Ovary (tissue), 9 donors: ENCODE data around the gene AGXT2. TPM values are rescaled to one million over a fixed set of nuclear protein-coding genes. Genes with fewer than 3 reads are reported as not detected.
"Not testable (repeated sequence)": the region's sequence is repeated elsewhere in the genome, so short reads cannot be mapped to it uniquely, and the experiment has no call there.

ENCODE experiments used
- DNase-seq, 5 donors: peaks; one replicate each; pipeline ENCODE4 v3.0.0-alpha.2; 2019 to 2020
- H3K27ac ChIP-seq, 2 donors: fragments of 200-600 bp; one replicate each; pipeline versions ENCODE4 v1.5.1 to v1.8.0; 2019 to 2022
- H3K27me3 ChIP-seq: fragments of 200-600 bp; one replicate; pipeline ENCODE4 v1.8.0; 2022
- H3K36me3 ChIP-seq: fragments of 200-600 bp; sonication (generic); one replicate; pipeline ENCODE4 v1.5.1; 2019
- H3K4me1 ChIP-seq: one replicate; pipeline ENCODE4 v1.8.1; 2013; ENCODE audit warnings: mild to moderate bottlenecking, moderate library complexity; ENCODE audit not compliant: insufficient read depth
- H3K4me3 ChIP-seq: fragments of 200-600 bp; sonication (generic); one replicate; pipeline ENCODE4 v1.5.1; 2017
- H3K9me3 ChIP-seq, 2 donors: fragments of 200-600 bp in 1 of 2; sonication (generic) in 1 of 2; one replicate each; pipeline versions ENCODE4 v1.5.1 to v1.8.1; 2013 to 2019; ENCODE audit warnings: mild to moderate bottlenecking in 1 of 2, moderate library complexity in 1 of 2
- CTCF ChIP-seq, 3 donors: fragments of 450-650 bp in 2 of 3; fragments of 200-600 bp in 1 of 3; IDR thresholded peaks; one replicate each; pipeline versions ENCODE4 v1.5.1 to v1.8.0; 2016 to 2022; ENCODE audit warnings: antibody characterized with exemption in 3 of 3, mild to moderate bottlenecking in 1 of 3
- EP300 ChIP-seq: sonication (generic); formaldehyde crosslinking; IDR thresholded peaks from one replicate; pipeline ENCODE4 v1.6.1; 2017; ENCODE audit warnings: antibody characterized with exemption
- POLR2A ChIP-seq: fragments of 450-650 bp; IDR thresholded peaks from one replicate; pipeline ENCODE4 v1.6.1; 2017; ENCODE audit warnings: antibody characterized with exemption, mild to moderate bottlenecking, moderate library complexity
- WGBS, 3 donors: extraction: QIAGEN DNeasy Blood & Tissue Kit in 1 of 3; methylation state at CpG; one replicate each; pipeline versions ENCODE4 v1.1.5 to v1.1.7; 2013 to 2017; 5-methylcytosine and 5-hydroxymethylcytosine counted together
- intact Hi-C, 4 donors: fragments of 100-400 bp; cut with DNase I; formaldehyde crosslinking; loops; one replicate each; pipeline versions ENCODE4 v1.11.0 to v1.15.1; 2022 to 2023
- polyA plus RNA-seq, 2 donors: library from polyadenylated mRNA; stranded (reverse); fragments of 200-250 nt in 1 of 2; fragments of 350-450 nt in 1 of 2; fragmentation: Illumina TruSeq in 1 of 2; extraction: RNeasy Lipid Tissue Mini Kit (QIAGEN cat#74804) in 1 of 2; gene quantifications; one replicate each; pipeline ENCODE4 v1.2.3, GENCODE V29; 2013 to 2014
- total RNA-seq, 7 donors: library from RNA; depleted of rRNA in 2 of 7; stranded (reverse); fragments of >200 nt in 2 of 7; fragmentation: NEBNext Ultra II Directional in 3 of 7; extraction: Animal tissue kit (Norgen Biotek cat#: 25700) in 3 of 7; gene quantifications; one replicate each; pipeline versions ENCODE4 v1.1.0 to v1.2.4, GENCODE V29; 2016 to 2023
- donor health status: DM: no; HTN: no; CAD: no; lungs with moderate emphysema.
- donor health status: DM: no; HTN: no; CAD: no.
- donor health status: Bipolar disorder and iron deficiency.
- donor health status: DM: yes; HTN: yes; CAD: no.
- donor health status: DM: no; HTN: no; CAD: no.
- donor health status: DM: yes; HTN: yes; CAD: no.

Gene AGXT2
- total and polyA plus RNA-seq, 9 donors = 0.10 to 0.15 TPM; not detected in 7

GRCh38 chr5:34976347-34976746, 71.4 kb downstream of the AGXT2 start:
- intact Hi-C loops = no loop called here
- Histone ChIP-seq H3K4me1 (no peaks in the 10 kb centered on the region), H3K4me3 (no peak overlapping the region), H3K27ac (no peak overlapping the region), H3K9me3 (no peaks in the 10 kb centered on the region), H3K36me3 (no peaks in the 10 kb centered on the region), H3K27me3 (no peaks in the 10 kb centered on the region)
- TF ChIP-seq EP300 = no peak
- TF ChIP-seq CTCF (IDR thresholded peaks at IDR 0.05) = no peak
- no peak for TF ChIP-seq POLR2A
- DNase-seq = no peak
- 80 to 93% (median 83%) methylated on average over 5 of the region's 5 CpGs for WGBS, 3 donors

- intact Hi-C loops = not testable (repeated sequence)
Observed at GRCh38 chr5:34971655-34972054, 76.1 kb downstream of the AGXT2 start.

GRCh38 chr5:34970552-34970951, 77.2 kb downstream of the AGXT2 start:
- WGBS, 3 donors = 56 to 81% (median 74%) methylated on average over 1 of the region's 1 CpG
- TF ChIP-seq CTCF (IDR thresholded peaks at IDR 0.05) = no peak
- no peak for TF ChIP-seq EP300
- no peak for TF ChIP-seq POLR2A
- Histone ChIP-seq H3K4me3 (no peak overlapping the region), H3K36me3 (no peaks in the 10 kb centered on the region), H3K9me3 (no peaks in the 10 kb centered on the region), H3K27ac (no peak overlapping the region), H3K4me1 (no peaks in the 10 kb centered on the region), H3K27me3 (no peaks in the 10 kb centered on the region)
- DNase-seq = no peak
- intact Hi-C loops = no loop called here

More at GRCh38 chr5:34971655-34972054, 76.1 kb downstream of the AGXT2 start:
- not testable (repeated sequence) for H3K9me3 ChIP-seq, H3K4me3 ChIP-seq, H3K4me1 ChIP-seq, H3K27ac ChIP-seq, H3K27me3 ChIP-seq, DNase-seq, H3K36me3 ChIP-seq
- 90 to 98% (median 94%) methylated on average over 3 to 4 of the region's 4 CpGs for whole genome bisulfite sequencing, 3 donors

- no peak for DNase-seq
- intact Hi-C loops = no loop called here
Observed at GRCh38 chr5:34968258-34968657, 79.5 kb downstream of the AGXT2 start.

GRCh38 chr5:34967540-34967939, 80.2 kb downstream of the AGXT2 start:
- Histone ChIP-seq H3K4me3 (no peak overlapping the region), H3K27me3 (no peaks in the 10 kb centered on the region), H3K4me1 (no peaks in the 10 kb centered on the region), H3K9me3 (no peaks in the 10 kb centered on the region), H3K36me3 (no peaks in the 10 kb centered on the region), H3K27ac (no peak overlapping the region)
- DNase-seq = no peak
- TF ChIP-seq EP300 (no peak), POLR2A (no peak), CTCF (IDR thresholded peaks at IDR 0.05) (no peak)
- intact Hi-C loops = no loop called here
- 79 to 88% (median 80%) methylated on average over 4 of the region's 4 CpGs for WGBS, 3 donors

More at GRCh38 chr5:34968258-34968657, 79.5 kb downstream of the AGXT2 start:
- WGBS, 3 donors = 96 to 98% (median 96%) methylated on average over 2 of the region's 2 CpGs
- Histone ChIP-seq H3K27ac (no peak overlapping the region), H3K4me1 (no peaks in the 10 kb centered on the region), H3K27me3 (no peaks in the 10 kb centered on the region), H3K36me3 (no peaks in the 10 kb centered on the region), H3K4me3 (no peak overlapping the region), H3K9me3 (no peaks in the 10 kb centered on the region)
- TF ChIP-seq POLR2A (no peak), EP300 (no peak), CTCF (IDR thresholded peaks at IDR 0.05) (no peak)
